Aorta (tissue), 5 donors: Measurements from ENCODE around the gene ERVMER34-1. TPM values are rescaled to one million over a fixed set of nuclear protein-coding genes. Genes with fewer than 3 reads are reported as not detected.

Experiments used
- ATAC-seq: fragments of 200-7000 bp; cut with Tn5 transposase; one replicate; pipeline ENCODE4 v1.9.1; 2022; ENCODE audit warnings: moderate library complexity; ENCODE audit not compliant: low FRiP score
- DNase-seq, 2 donors: peaks; one replicate each; pipeline ENCODE4 v3.0.0-alpha.2; 2020
- H3K27ac ChIP-seq, 2 donors: one replicate each; pipeline ENCODE4 v1.5.1; 2013; ENCODE audit warnings: low read length in 2 of 2, mild to moderate bottlenecking in 2 of 2, moderate library complexity in 2 of 2, control low read depth in 1 of 2, inconsistent platforms in 1 of 2, low read depth in 1 of 2
- H3K27me3 ChIP-seq, 2 donors: one replicate each; pipeline ENCODE4 v1.6.1; 2013; ENCODE audit warnings: control low read depth in 1 of 2, low read length in 1 of 2, mild to moderate bottlenecking in 1 of 2, moderate library complexity in 1 of 2; ENCODE audit not compliant: insufficient read depth in 2 of 2, control insufficient read depth in 1 of 2
- H3K36me3 ChIP-seq, 2 donors: one replicate each; pipeline ENCODE4 v1.6.1; 2013; ENCODE audit warnings: control low read depth in 1 of 2, low read length in 1 of 2, mild to moderate bottlenecking in 1 of 2; ENCODE audit not compliant: insufficient read depth in 2 of 2, control insufficient read depth in 1 of 2
- H3K4me1 ChIP-seq, 2 donors: one replicate each; pipeline ENCODE4 v1.6.1; 2013; ENCODE audit warnings: low read length in 2 of 2, control low read depth in 1 of 2, mild to moderate bottlenecking in 1 of 2, moderate library complexity in 1 of 2; ENCODE audit not compliant: insufficient read depth in 2 of 2, control insufficient read depth in 1 of 2
- H3K4me3 ChIP-seq, 2 donors: one replicate each; pipeline ENCODE4 v1.5.1; 2013; ENCODE audit warnings: low read length in 2 of 2, control low read depth in 1 of 2, mild to moderate bottlenecking in 1 of 2
- H3K9me3 ChIP-seq: one replicate; pipeline ENCODE4 v1.6.1; 2013; ENCODE audit warnings: mild to moderate bottlenecking, low read length; ENCODE audit not compliant: control insufficient read depth
- WGBS, 2 donors: extraction: QIAGEN DNeasy Blood & Tissue Kit; methylation state at CpG; one replicate each; pipeline ENCODE4 v1.1.7; 2013; 5-methylcytosine and 5-hydroxymethylcytosine counted together
- intact Hi-C, 2 donors: fragments of 100-400 bp; cut with DNase I; formaldehyde crosslinking; loops; one replicate each; pipeline versions ENCODE4 v1.14.2 to v1.15.0; 2022
- polyA plus RNA-seq, 2 donors: library from polyadenylated mRNA; stranded (reverse); fragments of 200-250 nt; gene quantifications; one replicate each; pipeline ENCODE4 v1.2.3, GENCODE V29; 2013
- total RNA-seq, 2 donors: library from RNA; stranded (reverse); fragmentation: NEBNext Ultra II Directional; extraction: Animal tissue kit (Norgen Biotek cat#: 25700); gene quantifications; one replicate each; pipeline ENCODE4 v1.2.1, GENCODE V29; 2021
- donor health status: healthy with polysubstance abuse.
- donor health status: Bipolar disorder and iron deficiency.
- donor health status: DM: no; HTN: no; CAD: no.
- donor health status: DM: no; HTN: no; CAD: no.
- donor health status: DM: yes; HTN: yes; CAD: no.

The ERVMER34-1 gene
- total and polyA plus RNA-seq, 4 donors = 0.13 to 0.36 TPM; not detected in 2

DNA sequence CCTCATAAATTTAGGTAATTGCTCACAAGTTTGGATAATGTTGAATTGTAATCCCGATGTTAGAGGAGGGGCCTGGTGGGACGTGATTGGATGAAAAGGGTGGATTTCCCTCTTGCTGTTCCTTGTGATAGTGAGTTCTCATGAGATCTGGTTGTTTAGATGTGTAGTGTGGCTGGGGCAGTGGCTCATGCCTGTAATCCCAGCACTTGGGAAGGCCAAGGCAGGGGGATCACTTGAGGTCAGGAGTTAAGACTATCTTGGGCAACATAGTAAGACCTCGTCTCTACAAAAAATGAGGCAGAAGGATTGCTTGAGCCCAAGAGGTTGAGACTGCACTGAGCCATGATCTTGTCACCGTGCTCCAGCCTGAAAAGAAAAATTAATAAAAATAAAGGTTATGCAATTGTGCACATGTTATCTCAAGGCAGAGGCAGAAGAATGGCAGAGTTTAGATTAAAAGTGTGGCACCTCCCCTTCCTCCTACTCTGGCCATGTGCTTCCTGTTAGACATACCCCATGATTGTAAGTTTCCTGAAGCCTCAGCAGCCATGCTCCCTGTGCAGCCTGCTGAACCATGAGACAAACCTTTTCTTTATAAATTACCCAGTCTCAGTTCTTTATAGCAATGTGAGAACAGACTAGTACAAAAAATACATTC is 36.5 kb downstream of the ERVMER34-1 start:
- H3K36me3 ChIP-seq = peaks cover 0 to 2% of the 10 kb centered on the region in 2 donors
- 40 to 49% methylated on average over 4 of the region's 4 CpGs for whole genome bisulfite sequencing, 2 donors
- H3K4me3 ChIP-seq = no peak overlapping the region
- H3K9me3 ChIP-seq = no peaks in the 10 kb centered on the region
- peaks cover 0 to 3% of the 10 kb centered on the region in 2 donors for H3K4me1 ChIP-seq
- DNase-seq (no peak), ATAC-seq (no peak)
- H3K27ac ChIP-seq = no peak overlapping the region
- intact Hi-C loops = loop anchor here (5.0 kb wide), 3 partner anchors 57 to 268 kb away; partner anchors contain the start of gene USP46 (in 2 of the 2)
- no peaks in the 10 kb centered on the region for H3K27me3 ChIP-seq

DNA sequence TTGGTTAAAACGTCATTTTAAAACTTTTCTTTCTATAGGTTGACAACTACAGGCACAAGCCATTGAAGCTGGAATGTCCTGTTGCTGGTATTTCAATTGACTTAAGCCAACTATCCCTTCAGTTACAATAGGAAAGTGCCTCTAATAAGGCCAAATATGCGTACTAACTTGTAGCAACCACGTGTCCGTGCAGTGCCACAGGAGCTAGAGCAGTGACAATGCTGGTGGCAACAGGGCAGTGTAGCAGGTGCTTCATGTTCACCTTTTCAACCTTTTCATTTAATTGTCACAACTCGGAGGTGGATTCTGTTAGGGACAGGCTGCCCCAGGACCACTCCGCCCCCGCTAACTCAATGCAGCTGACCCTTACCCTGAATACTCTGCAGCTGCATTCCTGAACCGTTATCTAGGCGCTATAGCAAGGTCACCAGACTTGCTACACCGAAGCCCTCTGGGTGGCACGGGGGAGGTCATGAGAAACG is 37.7 kb downstream of the ERVMER34-1 start:
- Histone ChIP-seq H3K27ac (peak overlapping the region in 1 of 2 donors; percentile 46), H3K4me1 (peaks cover 0 to 3% of the 10 kb centered on the region in 2 donors), H3K36me3 (peaks cover 0 to 2% of the 10 kb centered on the region in 2 donors), H3K9me3 (no peaks in the 10 kb centered on the region), H3K27me3 (no peaks in the 10 kb centered on the region), H3K4me3 (peak overlapping the region; percentile 78 to 82)
- ATAC-seq (no peak), DNase-seq (no peak)
- WGBS, 2 donors = 49 to 50% methylated on average over 12 of the region's 12 CpGs
- intact Hi-C loops = loop anchor here (5.0 kb wide), 3 partner anchors 56 to 269 kb away; partner anchors contain the start of gene USP46 (in 2 of the 2)

GRCh38 chr4:52712251-52713130 is 38.7 kb downstream of the ERVMER34-1 start:
- intact Hi-C loops = loop anchor here (5.0 kb wide), 3 partner anchors 55 to 270 kb away; partner anchors contain the start of gene USP46 (in 2 of the 2)
- no peaks in the 10 kb centered on the region for H3K9me3 ChIP-seq
- DNase-seq (peak; percentile 99), ATAC-seq (peak; percentile 99)
- H3K27ac ChIP-seq = peak overlapping the region; percentile 88 to 89
- H3K4me1 ChIP-seq = peaks cover 0 to 3% of the 10 kb centered on the region in 2 donors
- no peaks in the 10 kb centered on the region for H3K27me3 ChIP-seq
- H3K36me3 ChIP-seq = peaks cover 0 to 3% of the 10 kb centered on the region in 2 donors
- WGBS, 2 donors = 0% methylated on average over 77 to 87 of the region's 87 CpGs
- H3K4me3 ChIP-seq = peak overlapping the region; percentile 78 to 82

GRCh38 chr4:52711834-52712250 is 39.4 kb downstream of the ERVMER34-1 start:
- no peaks in the 10 kb centered on the region for H3K27me3 ChIP-seq
- DNase-seq = no peak
- H3K9me3 ChIP-seq = no peaks in the 10 kb centered on the region
- H3K27ac ChIP-seq = peak overlapping the region in 1 of 2 donors; percentile 48
- peaks cover 0 to 3% of the 10 kb centered on the region in 2 donors for H3K36me3 ChIP-seq
- intact Hi-C loops = loop anchor here (5.0 kb wide), 3 partner anchors 55 to 270 kb away; partner anchors contain the start of gene USP46 (in 2 of the 2)
- H3K4me1 ChIP-seq = peaks cover 0 to 3% of the 10 kb centered on the region in 2 donors
- no peak overlapping the region for H3K4me3 ChIP-seq
- WGBS, 2 donors = 21 to 26% methylated on average over 15 of the region's 15 CpGs
- no peak for ATAC-seq

DNA sequence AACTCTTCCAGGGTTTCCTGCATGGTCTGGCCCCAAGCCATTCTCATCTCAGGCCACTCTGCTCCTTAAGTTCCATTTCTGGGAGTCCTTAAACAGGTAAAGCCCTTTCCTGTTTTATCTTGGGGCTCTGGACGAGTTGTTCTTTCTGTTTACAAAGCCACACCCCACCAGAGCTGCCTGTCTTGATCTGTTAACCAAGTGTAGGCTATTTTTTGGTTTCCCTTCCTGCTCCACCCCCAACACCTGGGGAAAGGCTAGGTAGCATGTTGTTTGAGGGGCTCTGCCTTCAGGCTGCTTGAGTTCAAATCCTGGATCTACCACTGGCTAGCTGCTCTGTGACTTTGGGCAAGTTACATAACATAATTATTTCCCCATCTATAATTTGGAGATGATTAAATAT is 40.0 kb downstream of the ERVMER34-1 start:
- intact Hi-C loops = loop anchor here (5.0 kb wide), 3 partner anchors 54 to 271 kb away; partner anchors contain the start of gene USP46 (in 2 of the 2)
- H3K9me3 ChIP-seq = no peaks in the 10 kb centered on the region
- H3K36me3 ChIP-seq = peaks cover 0 to 1% of the 10 kb centered on the region in 2 donors
- ATAC-seq = no peak
- DNase-seq = no peak
- peaks cover 0 to 3% of the 10 kb centered on the region in 2 donors for H3K4me1 ChIP-seq
- 75 to 82% methylated on average over 1 of the region's 1 CpG for WGBS, 2 donors
- no peak overlapping the region for H3K4me3 ChIP-seq
- no peak overlapping the region for H3K27ac ChIP-seq
- H3K27me3 ChIP-seq = no peaks in the 10 kb centered on the region

- H3K4me1 ChIP-seq = peaks cover 0 to 3% of the 10 kb centered on the region in 2 donors
- no peak overlapping the region for H3K27ac ChIP-seq
- DNase-seq = no peak
- intact Hi-C loops = no loop called here
- ATAC-seq = no peak
- peaks cover 0 to 1% of the 10 kb centered on the region in 2 donors for H3K36me3 ChIP-seq
- H3K27me3 ChIP-seq = no peaks in the 10 kb centered on the region
- H3K4me3 ChIP-seq = no peak overlapping the region
- no peaks in the 10 kb centered on the region for H3K9me3 ChIP-seq
These were observed 42.1 kb downstream of the ERVMER34-1 start for GRCh38 chr4:52709155-52709554.

DNA sequence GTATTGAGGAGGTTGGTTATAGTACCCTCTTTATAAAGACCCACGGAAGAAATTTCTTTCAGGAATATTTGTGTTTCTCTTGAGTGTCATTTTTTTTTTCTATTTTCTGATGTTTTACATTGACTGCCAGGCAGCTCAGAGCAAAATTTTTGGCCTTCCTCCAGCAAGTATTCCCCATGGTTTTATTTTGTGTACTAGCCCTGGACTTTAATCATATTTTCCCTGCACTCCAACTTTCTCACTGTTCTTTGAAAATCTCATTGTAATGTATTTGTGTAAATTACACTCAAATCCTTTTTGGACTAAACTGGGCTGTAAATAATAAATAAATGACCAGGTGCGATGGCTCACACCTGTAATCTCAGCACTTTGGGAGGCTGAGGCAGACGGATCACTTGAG is 46.6 kb downstream of the ERVMER34-1 start:
- Histone ChIP-seq H3K9me3 (no peaks in the 10 kb centered on the region), H3K27ac (no peak overlapping the region), H3K36me3 (peaks cover 0 to 1% of the 10 kb centered on the region in 2 donors), H3K4me1 (no peaks in the 10 kb centered on the region), H3K4me3 (no peak overlapping the region), H3K27me3 (no peaks in the 10 kb centered on the region)
- intact Hi-C loops = no loop called here
- DNase-seq = no peak
- WGBS, 2 donors = 37 to 43% methylated on average over 3 of the region's 3 CpGs
- ATAC-seq = no peak

- H3K27ac ChIP-seq = no peak overlapping the region
- H3K27me3 ChIP-seq = no peaks in the 10 kb centered on the region
- no peaks in the 10 kb centered on the region for H3K4me1 ChIP-seq
- no peak overlapping the region for H3K4me3 ChIP-seq
- H3K36me3 ChIP-seq = peaks cover 0 to 1% of the 10 kb centered on the region in 2 donors
- intact Hi-C loops = no loop called here
- no peak for DNase-seq
- ATAC-seq = no peak
- no peaks in the 10 kb centered on the region for H3K9me3 ChIP-seq
- 4 to 12% methylated on average over 1 of the region's 1 CpG for WGBS, 2 donors
These were observed 47.1 kb downstream of the ERVMER34-1 start for GRCh38 chr4:52704133-52704532.
